B cell (primary cell): Measurements from ENCODE around the gene TEDC1. TPM values are rescaled to one million over a fixed set of nuclear protein-coding genes. Genes with fewer than 3 reads are reported as not detected.

Source experiments
- ATAC-seq: fragments of 200-7000 bp; cut with Tn5 transposase; one replicate; pipeline ENCODE4 v1.10.0; 2021; ENCODE audit warnings: low read depth, mild to moderate bottlenecking, moderate number of reproducible peaks, moderate library complexity
- CTCF ChIA-PET: fragments of 350-600 bp; sonication (Branson Sonifier 250); formaldehyde crosslinking; loops from one replicate; lab custom pipeline; 2021; ENCODE audit warnings: antibody characterized with exemption, inconsistent platforms; lab: Charles Lee
- POLR2A ChIA-PET: fragments of 350-600 bp; sonication (Branson Sonifier 250); formaldehyde crosslinking; loops from one replicate; lab custom pipeline; 2021; ENCODE audit warnings: antibody characterized with exemption; lab: Charles Lee
- DNase-seq: peaks from one replicate; pipeline ENCODE4 v3.0.0; 2013
- H2AFZ ChIP-seq: 2 replicates; pipeline ENCODE4 v1.6.1; 2012; ENCODE audit warnings: mild to moderate bottlenecking, low read depth, low read length; ENCODE audit not compliant: insufficient read depth, poor library complexity, severe bottlenecking
- H3K27ac ChIP-seq, 2 donors: 1 replicate in 1 of 2; 2 replicates in 1 of 2; pipeline ENCODE4 v1.5.1; 2012 to 2013; ENCODE audit warnings: low read length in 2 of 2, mild to moderate bottlenecking in 2 of 2, moderate library complexity in 1 of 2
- H3K27me3 ChIP-seq, 4 experiments: fragments of 200-600 bp in 1 of 4; sonication (generic) in 1 of 4; replicated peaks in 1 of 4; 1 replicate in 2 of 4; 2 replicates in 2 of 4; pipeline versions ENCODE4 v1.6.1 to v1.7.0; 2013 to 2016; ENCODE audit warnings: low read length in 3 of 4, mild to moderate bottlenecking in 2 of 4, mixed read lengths in 1 of 4, moderate library complexity in 1 of 4; ENCODE audit not compliant: insufficient read depth in 4 of 4, control insufficient read depth in 3 of 4; ENCODE audit errors: control extremely low read depth in 1 of 4
- H3K36me3 ChIP-seq, 2 experiments: replicated peaks in 1 of 2; 1 replicate in 1 of 2; 2 replicates in 1 of 2; pipeline versions ENCODE4 v1.6.1 to v1.7.1; 2013; ENCODE audit warnings: low read length in 1 of 2; ENCODE audit not compliant: insufficient read depth in 2 of 2, control insufficient read depth in 1 of 2; ENCODE audit errors: control extremely low read depth in 1 of 2, extremely low read depth in 1 of 2
- H3K4me1 ChIP-seq, 2 donors: fragments of 200-600 bp in 1 of 2; sonication (generic) in 1 of 2; 1 replicate in 1 of 2; 2 replicates in 1 of 2; pipeline versions ENCODE4 v1.5.1 to v1.6.1; 2013 to 2017; ENCODE audit warnings: low read length in 2 of 2; ENCODE audit not compliant: control insufficient read depth in 2 of 2, insufficient read depth in 2 of 2
- H3K4me2 ChIP-seq: replicated peaks from 2 replicates; pipeline ENCODE3; 2012; ENCODE audit warnings: mild to moderate bottlenecking, low read depth, low read length; ENCODE audit not compliant: poor library complexity, severe bottlenecking
- H3K4me3 ChIP-seq, 5 experiments: fragments of 200-600 bp in 1 of 5; sonication (generic) in 1 of 5; 1 replicate in 3 of 5; 2 replicates in 2 of 5; pipeline versions ENCODE4 v1.5.1 to v1.7.0; 2011 to 2016; ENCODE audit warnings: low read length in 4 of 5, mild to moderate bottlenecking in 4 of 5, low read depth in 2 of 5, control low read depth in 1 of 5, moderate library complexity in 1 of 5; ENCODE audit not compliant: insufficient read depth in 1 of 5; ENCODE audit errors: control extremely low read depth in 1 of 5, extremely low read depth in 1 of 5
- H3K79me2 ChIP-seq: fragments of 200-600 bp; sonication (generic); one replicate; pipeline ENCODE4 v1.6.0; 2016; ENCODE audit warnings: low read length; ENCODE audit not compliant: control insufficient read depth, insufficient read depth
- H3K9ac ChIP-seq: fragments of 200-600 bp; sonication (generic); 2 replicates; pipeline ENCODE4 v1.6.1; 2017; ENCODE audit warnings: mild to moderate bottlenecking, low read length, moderate library complexity
- H3K9me3 ChIP-seq, 3 donors: one replicate each; pipeline versions ENCODE4 v1.6.1 to v1.7.1; 2013; ENCODE audit warnings: low read length in 2 of 3; ENCODE audit not compliant: control insufficient read depth in 2 of 3, insufficient read depth in 1 of 3; ENCODE audit errors: control extremely low read depth in 1 of 3
- H4K20me1 ChIP-seq: 2 replicates; pipeline ENCODE4 v1.6.0; 2012; ENCODE audit warnings: mild to moderate bottlenecking, low read length; ENCODE audit not compliant: insufficient read depth, control insufficient read depth, poor library complexity, severe bottlenecking
- H3K27ac Mint-ChIP-seq: one replicate; pipeline ENCODE4 v1.8.0; 2021; ENCODE audit warnings: mixed read lengths
- H3K27me3 Mint-ChIP-seq: one replicate; pipeline ENCODE4 v1.8.0; 2021; ENCODE audit warnings: mixed read lengths
- H3K4me1 Mint-ChIP-seq: one replicate; pipeline ENCODE4 v1.8.0; 2021; ENCODE audit warnings: mixed read lengths
- H3K4me3 Mint-ChIP-seq: one replicate; pipeline ENCODE4 v1.8.0; 2021; ENCODE audit warnings: mixed read lengths
- H3K9me3 Mint-ChIP-seq: one replicate; pipeline ENCODE4 v1.8.0; 2022; ENCODE audit warnings: mixed read lengths; ENCODE audit not compliant: insufficient read depth
- EZH2 ChIP-seq: IDR thresholded peaks from 2 replicates; pipeline ENCODE4 v1.6.1; 2012; ENCODE audit warnings: borderline replicate concordance, low read depth, mild to moderate bottlenecking, moderate library complexity, low read length; ENCODE audit not compliant: insufficient read depth, poor library complexity, severe bottlenecking
- WGBS: methylation state at CpG from one replicate; pipeline ENCODE4 v1.1.5; 2013; ENCODE audit warnings: missing lambda C conversion rate; ENCODE audit not compliant: insufficient coverage; 5-methylcytosine and 5-hydroxymethylcytosine counted together
- intact Hi-C: fragments of 100-400 bp; cut with micrococcal nuclease; formaldehyde crosslinking; loops from one replicate; pipeline ENCODE4 v1.10.0; 2022
- polyA plus RNA-seq: library from polyadenylated mRNA; depleted of rRNA; stranded (reverse); fragments of >200 nt; gene quantifications from 2 replicates; pipeline ENCODE4 v1.2.3, GENCODE V29; 2012
- total RNA-seq, 2 donors: library from RNA; stranded (reverse); fragments of 120-200 nt in 1 of 2; gene quantifications; 1 replicate in 1 of 2; 2 replicates in 1 of 2; pipeline versions ENCODE4 v1.2.3 to v1.2.4, GENCODE V29; 2013 to 2022
- TF ChIP-seq, protein P1 (sequence below): fragments of 200-600 bp; IDR thresholded peaks from one replicate; pipeline ENCODE4 v1.8.0; 2022; ENCODE audit warnings: antibody characterized with exemption, mild to moderate bottlenecking

Gene TEDC1
- total and polyA plus RNA-seq, 2 donors (not counting 1 experiment from before 2014, with no cell fraction given) = 19.7 to 22.2 TPM

DNA sequence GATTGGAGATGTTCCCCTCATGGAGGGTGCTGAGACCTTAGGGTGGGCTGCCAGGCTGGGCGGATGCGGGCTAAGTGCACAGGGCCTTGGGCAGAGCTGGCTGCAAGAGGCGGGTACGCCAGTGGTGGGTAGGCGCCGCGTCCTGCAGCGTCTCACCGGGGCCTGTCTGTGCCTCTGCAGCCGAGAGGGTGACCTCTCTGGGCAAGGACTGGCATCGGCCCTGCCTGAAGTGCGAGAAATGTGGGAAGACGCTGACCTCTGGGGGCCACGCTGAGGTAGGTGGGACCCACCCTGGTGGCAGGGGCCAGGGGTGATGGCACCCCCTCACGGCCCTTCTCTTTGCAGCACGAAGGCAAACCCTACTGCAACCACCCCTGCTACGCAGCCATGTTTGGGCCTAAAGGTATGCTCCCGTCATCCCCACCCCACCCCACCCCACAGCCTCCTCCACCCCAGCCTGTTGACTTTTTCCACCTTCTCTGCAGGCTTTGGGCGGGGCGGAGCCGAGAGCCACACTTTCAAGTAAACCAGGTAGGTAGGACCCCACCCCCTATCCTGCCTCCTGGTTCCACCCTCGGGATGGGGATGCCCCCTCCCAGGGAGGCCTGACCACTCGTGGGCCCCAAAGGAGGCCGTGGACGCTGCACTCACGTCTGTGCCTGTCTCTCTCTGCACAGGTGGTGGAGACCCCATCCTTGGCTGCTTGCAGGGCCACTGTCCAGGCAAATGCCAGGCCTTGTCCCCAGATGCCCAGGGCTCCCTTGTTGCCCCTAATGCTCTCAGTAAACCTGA, 2.9 kb upstream of the TEDC1 start:
- peak overlapping the region; percentile 30 for H2AFZ ChIP-seq
- peaks cover 47% of the 10 kb centered on the region for H3K4me1 Mint-ChIP-seq
- peak overlapping the region; percentile 95 to 99 for H3K27ac ChIP-seq
- ChIA-PET CTCF (interaction anchor here (0.9 to 4.5 kb wide), 6 partner anchors 9 to 123 kb away, joined by 3 to 121 read pairs (median 22); no protein-coding TSS in a partner anchor), POLR2A (no interaction called here)
- H3K79me2 ChIP-seq = peaks cover 9% of the 10 kb centered on the region
- H4K20me1 ChIP-seq = peaks cover 26% of the 10 kb centered on the region
- H3K4me1 ChIP-seq = peaks cover 39 to 71% of the 10 kb centered on the region in 2 donors
- no peaks in the 10 kb centered on the region for H3K27me3 ChIP-seq
- peaks cover 0 to 9% of the 10 kb centered on the region in 2 experiments for H3K36me3 ChIP-seq
- peak overlapping the region; percentile 97 for H3K27ac Mint-ChIP-seq
- TF ChIP-seq EZH2 = no peak
- TF ChIP-seq, protein P1, sequence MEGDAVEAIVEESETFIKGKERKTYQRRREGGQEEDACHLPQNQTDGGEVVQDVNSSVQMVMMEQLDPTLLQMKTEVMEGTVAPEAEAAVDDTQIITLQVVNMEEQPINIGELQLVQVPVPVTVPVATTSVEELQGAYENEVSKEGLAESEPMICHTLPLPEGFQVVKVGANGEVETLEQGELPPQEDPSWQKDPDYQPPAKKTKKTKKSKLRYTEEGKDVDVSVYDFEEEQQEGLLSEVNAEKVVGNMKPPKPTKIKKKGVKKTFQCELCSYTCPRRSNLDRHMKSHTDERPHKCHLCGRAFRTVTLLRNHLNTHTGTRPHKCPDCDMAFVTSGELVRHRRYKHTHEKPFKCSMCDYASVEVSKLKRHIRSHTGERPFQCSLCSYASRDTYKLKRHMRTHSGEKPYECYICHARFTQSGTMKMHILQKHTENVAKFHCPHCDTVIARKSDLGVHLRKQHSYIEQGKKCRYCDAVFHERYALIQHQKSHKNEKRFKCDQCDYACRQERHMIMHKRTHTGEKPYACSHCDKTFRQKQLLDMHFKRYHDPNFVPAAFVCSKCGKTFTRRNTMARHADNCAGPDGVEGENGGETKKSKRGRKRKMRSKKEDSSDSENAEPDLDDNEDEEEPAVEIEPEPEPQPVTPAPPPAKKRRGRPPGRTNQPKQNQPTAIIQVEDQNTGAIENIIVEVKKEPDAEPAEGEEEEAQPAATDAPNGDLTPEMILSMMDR = no peak
- peak overlapping the region in 4 of 5 experiments; percentile 59 to 88 (median 76) for H3K4me3 ChIP-seq
- no peaks in the 10 kb centered on the region for H3K9me3 ChIP-seq
- peak overlapping the region; percentile 96 for H3K9ac ChIP-seq
- peak overlapping the region; percentile 90 for H3K4me3 Mint-ChIP-seq
- 61% methylated on average over 26 of the region's 26 CpGs for WGBS
- DNase-seq (peak; percentile 42), ATAC-seq (no peak)
- H3K27me3 Mint-ChIP-seq = no peaks in the 10 kb centered on the region
- H3K4me2 ChIP-seq = peak overlapping the region; percentile 100
- H3K9me3 Mint-ChIP-seq = no peaks in the 10 kb centered on the region
- intact Hi-C loops = loop anchor here (10.0 kb wide), 1 partner anchor 423 kb away; the partner anchor contains the start of gene GPR132
